Left lung (tissue), 10 donors: ENCODE data around the gene LELP1. TPM values are rescaled to one million over a fixed set of nuclear protein-coding genes. Genes with fewer than 3 reads are reported as not detected.

Source experiments
- ATAC-seq: fragments of 200-7000 bp; cut with Tn5 transposase; one replicate; pipeline ENCODE4 v1.9.1; 2020; ENCODE audit warnings: moderate library complexity
- DNase-seq, 4 donors: peaks; one replicate each; pipeline ENCODE4 v3.0.0-alpha.2; 2013 to 2020
- H3K27ac ChIP-seq, 2 donors: fragments of 200-600 bp; sonication (generic) in 1 of 2; one replicate each; pipeline versions ENCODE4 v1.5.0 to v1.8.0; 2020 to 2021
- H3K27me3 ChIP-seq, 2 donors: fragments of 200-600 bp; sonication (generic) in 1 of 2; one replicate each; pipeline versions ENCODE4 v1.5.0 to v1.8.0; 2020 to 2021
- H3K36me3 ChIP-seq, 2 donors: fragments of 200-600 bp; sonication (generic) in 1 of 2; one replicate each; pipeline versions ENCODE4 v1.5.0 to v1.8.0; 2020 to 2021
- H3K4me1 ChIP-seq, 2 donors: fragments of 200-600 bp; one replicate each; pipeline ENCODE4 v1.8.0; 2021
- H3K4me3 ChIP-seq, 2 donors: fragments of 200-600 bp; sonication (generic) in 1 of 2; one replicate each; pipeline versions ENCODE4 v1.5.0 to v1.8.0; 2020 to 2021; ENCODE audit warnings: mild to moderate bottlenecking in 1 of 2
- H3K9me3 ChIP-seq, 2 donors: fragments of 200-600 bp; sonication (generic) in 1 of 2; one replicate each; pipeline versions ENCODE4 v1.5.0 to v1.8.0; 2020 to 2021
- intact Hi-C, 2 donors: fragments of 100-400 bp; cut with DNase I; formaldehyde crosslinking; loops; one replicate each; pipeline versions ENCODE4 v1.11.2 to v1.14.2; 2022
- polyA plus RNA-seq, 6 donors: library from polyadenylated mRNA; unstranded; fragments of 120-200 nt; gene quantifications; one replicate each; pipeline ENCODE4 v1.2.1, GENCODE V29; 2013; ENCODE audit not compliant: insufficient read length in 6 of 6
- total RNA-seq, 2 donors: library from RNA; stranded (reverse); fragmentation: NEBNext Ultra II Directional; extraction: Animal tissue kit (Norgen Biotek cat#: 25700); gene quantifications; one replicate each; pipeline ENCODE4 v1.2.1, GENCODE V29; 2021
- TF ChIP-seq, protein P1 (sequence below), 2 donors: fragments of 200-600 bp; sonication (generic) in 1 of 2; IDR thresholded peaks; one replicate each; pipeline versions ENCODE4 v1.5.0 to v1.8.0; 2021; ENCODE audit warnings: antibody characterized with exemption in 2 of 2
- donor health status: DM: no; HTN: yes; CAD: no.
- donor health status: DM: no; HTN: no; CAD: no.

Gene LELP1
- total and polyA plus RNA-seq, 8 donors = not detected

DNA sequence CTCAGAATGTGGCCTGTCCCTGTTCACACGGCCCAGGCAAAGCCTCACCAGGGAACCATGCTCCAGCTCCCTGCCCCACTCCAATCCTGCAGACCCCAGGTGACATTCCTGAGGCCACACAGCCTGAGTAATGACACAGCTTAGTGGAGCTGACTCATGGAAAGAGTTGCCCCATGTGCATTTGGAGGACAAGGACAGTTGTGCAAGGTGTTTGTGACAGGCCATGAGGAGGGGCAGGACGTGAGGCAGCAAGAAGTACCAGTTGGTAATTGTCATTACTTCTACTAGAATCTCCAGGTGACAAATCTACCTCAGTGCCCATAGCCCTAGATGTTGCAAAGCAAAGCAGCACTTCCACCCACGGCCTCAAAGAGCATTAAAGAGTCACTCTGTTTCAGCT is 29.3 kb downstream of the LELP1 start:
- Histone ChIP-seq H3K27ac (peak overlapping the region in 1 of 2 donors; percentile 66), H3K4me1 (peaks cover 0 to 24% of the 10 kb centered on the region in 2 donors), H3K36me3 (no peaks in the 10 kb centered on the region), H3K9me3 (no peaks in the 10 kb centered on the region), H3K27me3 (peaks cover 0 to 11% of the 10 kb centered on the region in 2 donors), H3K4me3 (no peak overlapping the region)
- intact Hi-C loops = no loop called here
- ATAC-seq = no peak
- TF ChIP-seq, protein P1, sequence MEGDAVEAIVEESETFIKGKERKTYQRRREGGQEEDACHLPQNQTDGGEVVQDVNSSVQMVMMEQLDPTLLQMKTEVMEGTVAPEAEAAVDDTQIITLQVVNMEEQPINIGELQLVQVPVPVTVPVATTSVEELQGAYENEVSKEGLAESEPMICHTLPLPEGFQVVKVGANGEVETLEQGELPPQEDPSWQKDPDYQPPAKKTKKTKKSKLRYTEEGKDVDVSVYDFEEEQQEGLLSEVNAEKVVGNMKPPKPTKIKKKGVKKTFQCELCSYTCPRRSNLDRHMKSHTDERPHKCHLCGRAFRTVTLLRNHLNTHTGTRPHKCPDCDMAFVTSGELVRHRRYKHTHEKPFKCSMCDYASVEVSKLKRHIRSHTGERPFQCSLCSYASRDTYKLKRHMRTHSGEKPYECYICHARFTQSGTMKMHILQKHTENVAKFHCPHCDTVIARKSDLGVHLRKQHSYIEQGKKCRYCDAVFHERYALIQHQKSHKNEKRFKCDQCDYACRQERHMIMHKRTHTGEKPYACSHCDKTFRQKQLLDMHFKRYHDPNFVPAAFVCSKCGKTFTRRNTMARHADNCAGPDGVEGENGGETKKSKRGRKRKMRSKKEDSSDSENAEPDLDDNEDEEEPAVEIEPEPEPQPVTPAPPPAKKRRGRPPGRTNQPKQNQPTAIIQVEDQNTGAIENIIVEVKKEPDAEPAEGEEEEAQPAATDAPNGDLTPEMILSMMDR (IDR thresholded peaks at IDR 0.05) = no peak
- no peak for DNase-seq

- intact Hi-C loops = no loop called here
- H3K4me3 ChIP-seq = no peak overlapping the region
- no peaks in the 10 kb centered on the region for H3K36me3 ChIP-seq
- ATAC-seq = no peak
- H3K27ac ChIP-seq = no peak overlapping the region
- no peak for DNase-seq
- TF ChIP-seq, protein P1 (IDR thresholded peaks at IDR 0.05) = no peak
- H3K4me1 ChIP-seq = peaks cover 0 to 24% of the 10 kb centered on the region in 2 donors
- peaks cover 0 to 8% of the 10 kb centered on the region in 2 donors for H3K27me3 ChIP-seq
- H3K9me3 ChIP-seq = no peaks in the 10 kb centered on the region
Measured at GRCh38 chr1:153233448-153233847, 30.2 kb downstream of the LELP1 start.

DNA sequence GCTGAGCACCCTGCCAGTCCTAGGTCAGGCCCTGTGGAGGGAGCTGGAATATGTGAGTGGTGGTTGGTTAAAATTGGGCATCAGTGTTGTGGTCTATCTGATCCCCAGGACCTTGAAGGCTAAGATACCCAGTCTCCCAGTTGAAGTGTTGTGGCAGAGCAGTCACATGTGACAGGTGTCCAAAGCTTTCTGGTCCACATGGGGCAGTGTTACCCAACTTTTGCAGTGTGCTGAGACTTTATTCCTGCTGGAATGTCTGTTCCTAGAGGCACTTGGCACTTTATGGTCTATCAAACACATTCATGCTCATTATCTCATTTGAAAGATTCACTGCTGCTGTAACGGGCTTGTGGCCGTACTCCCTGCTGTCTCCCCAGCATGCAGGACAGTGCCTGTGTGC is 35.3 kb downstream of the LELP1 start:
- DNase-seq = no peak
- Histone ChIP-seq H3K4me1 (no peaks in the 10 kb centered on the region), H3K36me3 (no peaks in the 10 kb centered on the region), H3K4me3 (no peak overlapping the region), H3K27me3 (no peaks in the 10 kb centered on the region), H3K9me3 (no peaks in the 10 kb centered on the region), H3K27ac (no peak overlapping the region)
- TF ChIP-seq, protein P1 (IDR thresholded peaks at IDR 0.05) = no peak
- intact Hi-C loops = no loop called here
- ATAC-seq = no peak

GRCh38 chr1:153242160-153242559 is 38.9 kb downstream of the LELP1 start:
- no peaks in the 10 kb centered on the region for H3K4me1 ChIP-seq
- no peaks in the 10 kb centered on the region for H3K36me3 ChIP-seq
- DNase-seq = no peak
- peaks cover 0 to 10% of the 10 kb centered on the region in 2 donors for H3K27me3 ChIP-seq
- TF ChIP-seq, protein P1 (IDR thresholded peaks at IDR 0.05) = no peak
- no peak overlapping the region for H3K27ac ChIP-seq
- H3K4me3 ChIP-seq = no peak overlapping the region
- no peaks in the 10 kb centered on the region for H3K9me3 ChIP-seq
- intact Hi-C loops = no loop called here
- no peak for ATAC-seq

DNA sequence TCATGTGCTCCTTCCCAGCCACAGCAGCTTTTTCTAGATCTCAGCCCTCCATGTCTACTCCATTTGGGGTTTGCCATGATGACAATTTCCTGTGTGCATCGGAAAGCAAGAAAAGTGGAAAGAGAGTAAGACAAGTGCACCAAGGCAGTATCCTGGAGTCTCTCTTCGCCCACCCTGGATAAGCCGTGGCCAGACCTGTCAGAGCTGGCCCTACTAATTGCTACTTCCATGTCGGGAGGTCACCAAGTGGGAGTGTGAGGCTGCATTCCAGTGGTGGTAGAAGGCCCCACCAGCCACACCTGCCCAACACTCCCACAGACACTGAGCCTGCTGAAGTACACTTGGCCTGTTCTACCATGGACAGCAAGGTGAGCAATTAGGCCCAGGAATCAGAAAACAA is 42.2 kb downstream of the LELP1 start:
- Histone ChIP-seq H3K9me3 (no peaks in the 10 kb centered on the region), H3K4me1 (no peaks in the 10 kb centered on the region), H3K4me3 (no peak overlapping the region), H3K36me3 (no peaks in the 10 kb centered on the region), H3K27ac (no peak overlapping the region), H3K27me3 (peaks cover 0 to 19% of the 10 kb centered on the region in 2 donors)
- intact Hi-C loops = no loop called here
- TF ChIP-seq, protein P1 (IDR thresholded peaks at IDR 0.05) = no peak
- ATAC-seq = no peak
- no peak for DNase-seq
